HG03457 (cell line): ENCODE results near the gene SFSWAP.
"Not testable (repeated sequence)": the region's sequence is repeated elsewhere in the genome, so short reads cannot be mapped to it uniquely, and the experiment has no call there.

Experiments
- ATAC-seq: cut with Tn5 transposase; IDR thresholded peaks from one replicate; pipeline ENCODE4 v1.9.1; 2021; ENCODE audit warnings: moderate number of reproducible peaks; ENCODE audit not compliant: unreplicated experiment

The SFSWAP gene

GRCh38 chr12:131679186-131679585 is 31.7 kb upstream of the SFSWAP start:
- ATAC-seq: not testable (repeated sequence)

DNA sequence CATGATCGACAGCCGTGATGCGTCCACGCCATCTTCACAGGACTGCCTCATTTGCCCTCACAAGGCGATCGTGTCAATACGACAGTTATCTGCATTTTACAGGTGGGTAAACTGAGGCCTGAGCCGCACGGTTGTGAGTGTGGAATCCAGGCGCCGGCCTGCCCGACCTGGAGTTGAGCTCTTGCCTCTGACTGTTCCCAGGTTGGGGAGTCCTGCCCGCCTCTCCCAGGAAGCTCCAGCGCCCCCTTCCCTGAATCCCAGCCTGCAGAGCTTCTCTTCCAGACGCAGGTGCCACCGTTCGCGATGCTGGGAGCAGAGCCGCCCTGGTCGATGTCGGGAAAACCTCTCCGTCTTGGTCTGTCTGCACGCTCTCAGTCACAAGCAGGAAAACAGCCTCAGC is 31.1 kb upstream of the SFSWAP start:
- ATAC-seq: not testable (repeated sequence)

DNA sequence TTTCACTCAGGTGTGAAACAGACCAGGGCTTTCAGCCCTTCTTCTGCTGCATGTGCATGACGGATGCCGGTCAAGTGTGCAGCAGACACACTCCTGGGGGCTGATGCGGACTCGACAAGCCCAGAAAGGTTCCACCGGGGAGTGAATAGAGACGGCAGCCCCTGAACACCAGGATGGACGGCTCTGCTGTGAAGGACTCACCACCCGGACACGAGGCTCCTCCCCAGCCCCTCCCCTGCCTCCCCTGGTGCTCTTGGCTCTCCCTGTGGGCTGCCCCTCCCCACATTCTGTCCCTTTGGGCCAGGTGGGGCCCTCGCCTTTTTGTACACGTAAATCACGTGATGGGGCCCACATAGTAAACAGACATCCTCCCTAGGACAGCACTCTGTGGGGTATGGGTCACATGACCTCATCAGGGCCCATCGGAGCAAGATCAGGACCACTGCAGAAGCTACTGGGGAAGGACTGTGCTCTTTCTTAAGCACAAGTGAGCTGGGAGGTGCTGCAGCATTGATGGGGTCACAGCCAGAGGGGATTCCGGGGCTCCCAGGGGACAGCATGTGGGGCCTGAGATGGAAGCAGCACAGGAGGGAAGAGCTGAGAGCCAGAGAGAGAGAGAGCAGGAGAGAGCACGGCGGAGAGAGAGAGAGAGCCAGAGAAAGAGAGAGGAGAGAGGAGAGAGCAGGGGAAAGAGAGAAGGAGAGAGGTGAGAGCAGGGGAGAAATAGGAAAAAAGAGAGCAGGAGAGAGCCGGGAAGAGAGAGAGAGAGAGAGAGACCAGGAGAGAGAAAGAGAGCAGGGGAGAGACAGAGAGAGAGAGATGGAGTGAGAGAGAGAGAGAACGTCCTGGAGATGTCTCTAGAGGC is 30.3 kb upstream of the SFSWAP start:
- ATAC-seq: not testable (repeated sequence)

GRCh38 chr12:131681257-131681620 is 29.7 kb upstream of the SFSWAP start:
- no peak for ATAC-seq

DNA sequence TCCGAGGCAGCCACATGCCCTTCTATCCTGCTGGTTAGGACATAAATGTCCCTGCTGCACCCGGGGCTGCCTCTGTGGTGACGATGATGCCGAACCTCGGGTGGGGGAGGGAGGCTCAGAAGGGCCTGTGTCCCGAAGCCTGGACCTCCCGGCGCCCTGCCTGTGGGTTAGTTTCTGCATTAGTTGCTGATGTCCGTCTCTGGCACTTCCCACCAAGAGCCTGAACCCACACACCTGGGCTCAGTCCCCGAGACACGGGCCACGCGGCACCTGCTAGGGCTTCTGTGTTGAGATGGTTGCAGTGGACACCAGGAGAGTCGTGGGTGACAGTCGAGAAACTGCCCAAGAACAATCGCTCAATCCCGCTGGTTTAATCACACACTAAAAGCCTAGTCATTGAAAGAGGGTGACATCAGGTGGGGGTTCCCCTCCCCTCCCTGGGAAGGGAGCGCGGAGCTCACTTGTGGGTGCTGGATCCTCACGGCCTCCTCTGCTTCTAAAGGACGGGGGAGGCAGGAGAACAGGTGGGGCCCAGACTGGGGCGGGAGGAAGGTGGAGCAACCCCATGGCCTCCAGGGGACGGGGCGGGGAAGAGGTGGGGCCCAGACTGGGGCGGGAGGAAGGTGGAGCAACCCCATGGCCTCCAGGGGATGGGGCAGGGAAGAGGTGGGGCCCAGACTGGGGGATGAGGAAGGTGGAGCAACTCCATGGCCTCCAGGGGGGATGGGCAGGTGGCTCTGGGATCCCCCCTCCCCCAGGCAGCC is 29.0 kb upstream of the SFSWAP start:
- ATAC-seq: not testable (repeated sequence)

DNA sequence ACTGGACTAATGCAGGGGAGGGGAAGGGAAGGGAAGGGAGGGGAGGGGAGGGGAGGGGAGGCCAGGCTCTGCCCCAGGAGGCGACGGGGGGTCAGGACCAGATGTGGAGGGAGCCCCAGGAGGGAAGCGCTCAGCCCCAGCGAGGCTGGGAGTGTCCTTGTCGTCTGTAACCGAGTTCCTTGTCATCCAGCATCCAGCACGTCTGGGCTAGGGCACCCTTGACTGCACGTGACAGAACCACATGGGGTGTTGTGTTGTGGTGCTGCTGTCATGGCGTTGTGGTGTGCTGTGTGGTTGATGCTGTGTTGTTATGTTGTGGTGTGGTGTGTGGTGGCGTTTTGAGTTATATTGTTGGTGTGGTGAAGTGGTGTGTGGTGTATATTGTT is 28.4 kb upstream of the SFSWAP start:
- no peak for ATAC-seq

GRCh38 chr12:131683266-131684014 is 27.4 kb upstream of the SFSWAP start:
- no peak for ATAC-seq

GRCh38 chr12:131684015-131684725 is 26.7 kb upstream of the SFSWAP start:
- ATAC-seq: no peak

GRCh38 chr12:131687346-131688125 is 23.4 kb upstream of the SFSWAP start:
- ATAC-seq: no peak

GRCh38 chr12:131688131-131688844 is 22.6 kb upstream of the SFSWAP start:
- ATAC-seq: no peak

GRCh38 chr12:131688845-131689154 is 22.1 kb upstream of the SFSWAP start:
- no peak for ATAC-seq

GRCh38 chr12:131690320-131690719 is 20.6 kb upstream of the SFSWAP start:
- no peak for ATAC-seq

- no peak for ATAC-seq
Measured at GRCh38 chr12:131692431-131692830, 18.5 kb upstream of the SFSWAP start.

DNA sequence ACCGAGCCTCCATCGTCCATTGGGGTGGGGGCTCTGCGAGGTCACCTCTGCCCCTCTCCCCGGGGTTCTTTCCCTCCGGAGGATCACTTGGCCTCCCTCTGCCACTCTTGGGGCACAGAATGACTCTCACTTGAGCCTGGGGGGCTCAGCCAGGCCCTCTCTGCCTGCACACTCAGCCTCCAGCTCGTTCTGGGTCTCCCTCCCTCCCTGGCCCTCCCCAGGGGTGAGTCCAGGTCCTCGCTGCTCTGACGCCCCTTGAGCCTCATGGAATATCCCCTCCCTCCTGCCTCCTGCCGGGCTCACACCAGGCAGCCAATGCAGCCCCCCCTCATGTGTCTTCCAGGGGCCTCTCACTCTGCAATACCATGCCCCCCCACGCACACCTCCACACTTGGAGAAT is 17.7 kb upstream of the SFSWAP start:
- no peak for ATAC-seq

GRCh38 chr12:131694116-131694838 is 16.6 kb upstream of the SFSWAP start:
- no peak for ATAC-seq

DNA sequence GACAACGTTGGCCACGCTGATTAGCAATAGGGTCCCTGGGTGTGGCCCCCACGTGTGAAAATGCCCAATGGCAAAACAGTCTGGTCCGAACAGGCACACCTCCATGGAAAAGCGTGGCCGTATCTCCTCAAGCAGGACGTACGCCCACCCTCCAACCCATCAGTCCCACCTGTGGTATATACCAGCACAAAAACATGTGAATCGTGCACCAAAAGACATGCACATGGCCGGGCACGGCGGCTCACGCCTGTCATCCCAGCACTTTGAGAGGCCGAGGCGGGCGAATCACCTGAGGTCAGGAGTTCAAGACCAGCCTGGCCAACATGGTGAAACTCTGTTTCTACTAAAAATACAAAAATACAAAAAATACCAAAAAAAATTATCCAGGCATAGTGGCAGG is 14.9 kb upstream of the SFSWAP start:
- ATAC-seq: no peak

- ATAC-seq: no peak
Measured at GRCh38 chr12:131698286-131698685, 12.6 kb upstream of the SFSWAP start.

DNA sequence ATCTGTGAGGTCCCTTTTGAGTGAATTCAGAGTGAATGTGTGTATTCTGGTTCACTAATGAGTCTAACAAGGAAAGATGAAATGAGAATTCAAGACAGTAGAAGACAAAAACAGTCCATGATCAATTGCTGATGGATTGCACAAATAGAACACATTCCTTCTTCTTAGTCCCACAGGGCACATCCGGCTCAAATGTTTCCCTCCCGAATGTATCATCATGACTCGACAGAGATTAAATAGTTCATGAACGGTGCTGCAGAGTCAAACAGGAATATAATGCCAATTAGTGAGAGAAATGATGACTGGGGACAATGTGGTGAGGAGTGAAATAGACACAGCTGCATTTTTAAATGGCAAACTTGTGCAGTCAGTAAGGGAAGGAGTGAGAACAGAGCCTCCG is 11.5 kb upstream of the SFSWAP start:
- ATAC-seq: no peak

DNA sequence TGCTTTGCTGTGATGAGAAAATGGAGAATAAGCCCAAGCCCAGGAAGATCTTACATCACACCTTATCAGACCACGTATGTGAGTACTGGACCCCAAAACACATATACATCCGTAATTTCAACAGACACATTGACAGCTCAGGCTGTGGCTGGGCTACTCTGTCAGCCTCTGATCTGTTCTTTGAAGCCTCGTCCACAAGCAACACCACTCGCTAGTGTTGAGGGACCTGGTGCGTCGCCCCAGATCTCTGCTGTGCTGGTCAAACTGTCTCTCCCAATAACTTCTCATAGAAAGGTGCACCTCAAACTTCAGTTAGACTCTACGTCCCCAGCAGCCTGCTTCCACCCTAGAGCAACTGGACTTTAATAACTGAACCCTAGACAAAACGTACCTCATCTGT is 10.6 kb upstream of the SFSWAP start:
- ATAC-seq: no peak
